Fibroblast of mammary gland (primary cell): ENCODE data around the gene AOPEP.

ENCODE experiments used
- DNase-seq: peaks from one replicate; pipeline ENCODE4 v3.0.0-alpha.2; 2010; ENCODE audit warnings: low read depth
- H3K4me3 ChIP-seq: 2 replicates; pipeline ENCODE4 v1.5.1; 2011; ENCODE audit warnings: low read depth, mild to moderate bottlenecking, low read length, moderate library complexity; ENCODE audit not compliant: control insufficient read depth
- CTCF ChIP-seq: conservative IDR thresholded peaks from 2 replicates; pipeline ENCODE4 v1.5.1; 2011; ENCODE audit warnings: low read depth, low read length, inconsistent platforms; ENCODE audit not compliant: control insufficient read depth, insufficient read depth

AOPEP gene

DNA sequence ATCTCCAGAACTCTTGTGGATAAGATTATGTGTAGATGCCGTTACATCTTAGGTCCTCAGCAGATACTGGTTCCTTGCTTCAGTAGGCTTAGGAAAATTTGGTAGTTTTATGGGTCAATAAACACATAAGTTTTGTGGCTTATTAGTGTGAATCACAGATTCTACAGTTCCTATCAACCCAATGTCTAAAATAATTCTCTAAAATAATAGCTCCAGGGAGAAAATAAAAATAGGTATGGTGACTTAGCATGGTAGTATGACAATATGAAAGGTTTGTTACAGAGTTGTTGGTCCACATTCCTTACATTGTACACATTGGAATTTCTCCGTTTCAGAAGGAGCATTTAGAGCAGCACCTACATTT lies 91.7 kb downstream of the AOPEP start:
- no peak for TF ChIP-seq CTCF
- no peak overlapping the region for H3K4me3 ChIP-seq
- no peak for DNase-seq

GRCh38 chr9:94819161-94819687 lies 92.7 kb downstream of the AOPEP start:
- TF ChIP-seq CTCF = no peak
- H3K4me3 ChIP-seq = no peak overlapping the region
- no peak for DNase-seq

- no peak overlapping the region for H3K4me3 ChIP-seq
- TF ChIP-seq CTCF = no peak
- no peak for DNase-seq
These were observed 94.8 kb downstream of the AOPEP start for GRCh38 chr9:94821098-94821887.

GRCh38 chr9:94822273-94822672 lies 95.8 kb downstream of the AOPEP start:
- TF ChIP-seq CTCF = no peak
- H3K4me3 ChIP-seq = no peak overlapping the region
- peak; percentile 45 for DNase-seq

DNA sequence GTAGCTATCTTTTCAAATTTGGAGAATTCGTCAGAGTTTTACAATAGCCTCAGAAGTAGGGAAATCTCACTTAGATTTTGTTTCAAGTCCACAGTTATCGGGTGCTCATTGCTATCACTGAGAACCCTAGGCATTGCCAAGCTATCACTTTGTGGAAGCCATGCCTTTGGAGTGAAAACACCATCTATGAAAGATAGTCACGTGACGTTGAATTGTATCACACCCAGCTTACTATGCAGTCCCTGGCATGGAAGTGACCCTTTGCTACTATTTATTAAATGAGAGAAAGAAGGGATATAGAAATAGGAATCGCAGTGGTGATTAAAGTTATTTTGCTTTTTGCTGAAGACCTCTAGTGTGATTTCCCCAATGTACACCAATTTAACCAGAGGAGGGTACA lies 97.2 kb downstream of the AOPEP start:
- TF ChIP-seq CTCF = no peak
- DNase-seq = no peak
- H3K4me3 ChIP-seq = no peak overlapping the region

- DNase-seq = no peak
- no peak for TF ChIP-seq CTCF
These were observed 97.9 kb downstream of the AOPEP start for GRCh38 chr9:94824411-94824810.

DNA sequence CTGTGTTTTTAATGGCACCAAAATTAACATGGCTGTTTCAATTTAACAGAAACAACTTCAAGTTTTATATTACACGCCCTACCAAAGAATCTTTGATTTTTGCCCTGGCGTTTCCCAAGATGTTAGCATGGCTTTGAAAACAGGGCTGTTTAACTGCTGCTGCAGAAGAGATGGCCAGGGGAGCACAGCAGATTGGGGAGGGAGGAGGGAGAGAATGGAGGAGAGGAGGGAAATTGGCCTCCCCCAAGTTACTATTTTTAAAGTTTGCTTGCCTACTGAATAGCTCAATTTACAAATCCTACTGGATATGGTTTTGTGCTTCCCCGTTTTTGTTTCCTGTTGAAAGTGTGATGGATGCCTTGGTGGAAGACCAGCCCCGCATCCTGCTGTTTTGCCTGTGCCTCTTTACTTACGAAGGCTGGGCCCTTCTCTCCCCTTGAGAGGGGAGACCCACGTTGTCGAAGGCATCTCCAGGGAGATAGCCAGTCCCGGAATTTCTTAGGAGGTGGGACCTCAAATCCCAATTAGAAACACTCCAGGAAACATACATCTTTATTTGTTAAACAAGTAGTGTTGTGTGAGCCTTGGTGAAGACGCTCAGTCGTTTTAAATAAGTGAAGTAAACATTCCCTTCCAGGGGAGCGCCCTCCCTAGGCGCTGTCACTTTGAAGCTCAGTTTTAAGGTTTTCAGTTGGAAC lies 98.6 kb downstream of the AOPEP start:
- DNase-seq = no peak
- no peak for TF ChIP-seq CTCF
- no peak overlapping the region for H3K4me3 ChIP-seq

More at GRCh38 chr9:94824411-94824810, 97.9 kb downstream of the AOPEP start:
- no peak overlapping the region for H3K4me3 ChIP-seq
